Neural progenitor cell (in vitro differentiated cells): Measurements from ENCODE around the gene PTPRU. TPM values are rescaled to one million over a fixed set of nuclear protein-coding genes. Genes with fewer than 3 reads are reported as not detected.

Experiments
- DNase-seq: peaks from one replicate; pipeline ENCODE4 v3.0.0-alpha.2; 2016; ENCODE audit warnings: low spot score
- H2AFZ ChIP-seq: fragments of 200-600 bp; sonication (generic); replicated peaks from 2 replicates; pipeline ENCODE4 v1.6.1; 2016; ENCODE audit warnings: antibody characterized with exemption
- H3F3A ChIP-seq: fragments of 200-600 bp; sonication (generic); 2 replicates; pipeline ENCODE4 v1.6.1; 2016; ENCODE audit warnings: antibody characterized with exemption, low read depth
- H3K27ac ChIP-seq: fragments of 200-600 bp; sonication (generic); 2 replicates; pipeline ENCODE4 v1.5.1; 2016; ENCODE audit warnings: mild to moderate bottlenecking
- H3K27me3 ChIP-seq: fragments of 200-600 bp; sonication (generic); 2 replicates; pipeline ENCODE4 v1.6.1; 2016; ENCODE audit warnings: mild to moderate bottlenecking, moderate library complexity
- H3K36me3 ChIP-seq: fragments of 200-600 bp; sonication (generic); 2 replicates; pipeline ENCODE4 v1.5.1; 2016
- H3K4me1 ChIP-seq: fragments of 200-600 bp; sonication (generic); 2 replicates; pipeline ENCODE4 v1.6.1; 2016; ENCODE audit warnings: mixed run types
- H3K4me2 ChIP-seq: fragments of 200-600 bp; sonication (generic); 2 replicates; pipeline ENCODE4 v1.6.1; 2016
- H3K4me3 ChIP-seq: fragments of 200-600 bp; sonication (generic); 2 replicates; pipeline ENCODE4 v1.5.1; 2016
- H3K79me2 ChIP-seq: fragments of 200-600 bp; sonication (generic); 2 replicates; pipeline ENCODE4 v1.6.1; 2016; ENCODE audit warnings: low read depth
- H3K9ac ChIP-seq: fragments of 200-600 bp; sonication (generic); 2 replicates; pipeline ENCODE4 v1.6.1; 2016
- H3K9me3 ChIP-seq: fragments of 200-600 bp; sonication (generic); 2 replicates; pipeline ENCODE4 v1.5.1; 2016; ENCODE audit warnings: low read depth
- H4K20me1 ChIP-seq: fragments of 200-600 bp; sonication (generic); 2 replicates; pipeline ENCODE4 v1.6.1; 2016; ENCODE audit warnings: low read depth
- H3K27ac Mint-ChIP-seq: 3 replicates; pipeline ENCODE4 v1.8.0; 2021; ENCODE audit warnings: mixed read lengths
- H3K27me3 Mint-ChIP-seq: 2 replicates; pipeline ENCODE4 v1.8.0; 2022; ENCODE audit warnings: low read depth, mild to moderate bottlenecking, inconsistent platforms, moderate library complexity, mixed read lengths; ENCODE audit not compliant: insufficient read depth
- H3K36me3 Mint-ChIP-seq: 3 replicates; pipeline ENCODE4 v1.8.0; 2021; ENCODE audit warnings: mixed read lengths
- H3K4me1 Mint-ChIP-seq: 3 replicates; pipeline ENCODE4 v1.8.0; 2021; ENCODE audit warnings: mixed read lengths
- H3K4me3 Mint-ChIP-seq: 3 replicates; pipeline ENCODE4 v1.8.0; 2021; ENCODE audit warnings: mild to moderate bottlenecking, moderate library complexity, mixed read lengths
- H3K9me3 Mint-ChIP-seq: 3 replicates; pipeline ENCODE4 v1.8.0; 2020; ENCODE audit warnings: mixed read lengths
- EZH2 ChIP-seq: fragments of 200-600 bp; sonication (generic); IDR thresholded peaks from 2 replicates; pipeline ENCODE4 v1.6.1; 2017; ENCODE audit warnings: antibody characterized with exemption, mild to moderate bottlenecking, moderate library complexity
- EZH2phosphoT487 ChIP-seq: fragments of 200-600 bp; sonication (generic); IDR thresholded peaks from 2 replicates; pipeline ENCODE4 v1.6.1; 2017; ENCODE audit warnings: antibody characterized with exemption
- total RNA-seq: library from RNA; depleted of rRNA; stranded (reverse); fragments of >200 nt; gene quantifications from 2 replicates; pipeline ENCODE4 v1.2.3, GENCODE V29; 2015; ENCODE audit warnings: low replicate concordance
- TF ChIP-seq, protein P1 (sequence below): fragments of 200-600 bp; sonication (generic); IDR thresholded peaks from 2 replicates; pipeline ENCODE4 v1.5.1; 2017; ENCODE audit warnings: antibody characterized with exemption, mild to moderate bottlenecking

PTPRU gene
- total RNA-seq, 1 donor from 2014 or later = 29.5 TPM

- no peaks in the 10 kb centered on the region for H3K36me3 ChIP-seq
- H3K79me2 ChIP-seq = no peaks in the 10 kb centered on the region
- Mint-ChIP-seq H3K4me3 (no peak overlapping the region), H3K36me3 (no peaks in the 10 kb centered on the region), H3K4me1 (peaks cover 3% of the 10 kb centered on the region), H3K27me3 (peaks cover 5% of the 10 kb centered on the region), H3K9me3 (no peaks in the 10 kb centered on the region), H3K27ac (no peak overlapping the region)
- no peaks in the 10 kb centered on the region for H3K27me3 ChIP-seq
- H3K9ac ChIP-seq = no peak overlapping the region
- DNase-seq = peak; percentile 74
- no peak for TF ChIP-seq EZH2phosphoT487
- TF ChIP-seq, protein P1, sequence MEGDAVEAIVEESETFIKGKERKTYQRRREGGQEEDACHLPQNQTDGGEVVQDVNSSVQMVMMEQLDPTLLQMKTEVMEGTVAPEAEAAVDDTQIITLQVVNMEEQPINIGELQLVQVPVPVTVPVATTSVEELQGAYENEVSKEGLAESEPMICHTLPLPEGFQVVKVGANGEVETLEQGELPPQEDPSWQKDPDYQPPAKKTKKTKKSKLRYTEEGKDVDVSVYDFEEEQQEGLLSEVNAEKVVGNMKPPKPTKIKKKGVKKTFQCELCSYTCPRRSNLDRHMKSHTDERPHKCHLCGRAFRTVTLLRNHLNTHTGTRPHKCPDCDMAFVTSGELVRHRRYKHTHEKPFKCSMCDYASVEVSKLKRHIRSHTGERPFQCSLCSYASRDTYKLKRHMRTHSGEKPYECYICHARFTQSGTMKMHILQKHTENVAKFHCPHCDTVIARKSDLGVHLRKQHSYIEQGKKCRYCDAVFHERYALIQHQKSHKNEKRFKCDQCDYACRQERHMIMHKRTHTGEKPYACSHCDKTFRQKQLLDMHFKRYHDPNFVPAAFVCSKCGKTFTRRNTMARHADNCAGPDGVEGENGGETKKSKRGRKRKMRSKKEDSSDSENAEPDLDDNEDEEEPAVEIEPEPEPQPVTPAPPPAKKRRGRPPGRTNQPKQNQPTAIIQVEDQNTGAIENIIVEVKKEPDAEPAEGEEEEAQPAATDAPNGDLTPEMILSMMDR = peak; percentile 61
- H3K9me3 ChIP-seq = no peaks in the 10 kb centered on the region
- no peaks in the 10 kb centered on the region for H4K20me1 ChIP-seq
- H3K4me2 ChIP-seq = no peak overlapping the region
- H3K4me3 ChIP-seq = no peak overlapping the region
- no peaks in the 10 kb centered on the region for H3K4me1 ChIP-seq
- H3F3A ChIP-seq = no peaks in the 10 kb centered on the region
- no peak overlapping the region for H3K27ac ChIP-seq
- no peak overlapping the region for H2AFZ ChIP-seq
Observed at GRCh38 chr1:29332204-29332603, 95.9 kb downstream of the PTPRU start.

DNA sequence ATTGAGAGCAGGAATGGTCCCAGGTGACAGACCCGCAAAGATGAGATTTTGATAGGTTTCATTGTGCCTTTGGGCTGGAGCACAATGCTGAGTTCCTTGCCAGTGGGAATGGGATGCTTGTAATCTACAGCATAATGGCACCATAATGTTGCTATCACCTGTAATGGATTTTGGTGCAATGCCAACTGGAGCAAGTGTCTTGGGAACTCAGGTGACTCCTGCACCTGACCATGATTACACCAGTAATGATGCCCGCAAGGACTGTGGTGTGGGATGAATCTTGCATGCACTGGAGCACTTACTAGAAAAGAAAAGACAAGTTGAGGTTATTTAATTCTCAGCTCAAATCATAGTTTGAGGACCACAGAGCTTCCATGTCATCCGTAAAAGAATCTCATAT is 96.7 kb downstream of the PTPRU start:
- H3K4me3 Mint-ChIP-seq = no peak overlapping the region
- H3K27me3 ChIP-seq = no peaks in the 10 kb centered on the region
- H3K79me2 ChIP-seq = no peaks in the 10 kb centered on the region
- H3K36me3 Mint-ChIP-seq = no peaks in the 10 kb centered on the region
- H2AFZ ChIP-seq = no peak overlapping the region
- no peaks in the 10 kb centered on the region for H3K9me3 ChIP-seq
- no peak overlapping the region for H3K9ac ChIP-seq
- no peaks in the 10 kb centered on the region for H3K9me3 Mint-ChIP-seq
- no peaks in the 10 kb centered on the region for H4K20me1 ChIP-seq
- no peaks in the 10 kb centered on the region for H3K4me1 ChIP-seq
- peaks cover 8% of the 10 kb centered on the region for H3K4me1 Mint-ChIP-seq
- H3K27ac ChIP-seq = no peak overlapping the region
- TF ChIP-seq EZH2 = no peak
- TF ChIP-seq, protein P1 = no peak
- TF ChIP-seq EZH2phosphoT487 = no peak
- H3F3A ChIP-seq = no peaks in the 10 kb centered on the region
- no peak overlapping the region for H3K27ac Mint-ChIP-seq
- DNase-seq = no peak
- H3K27me3 Mint-ChIP-seq = peaks cover 6% of the 10 kb centered on the region
- H3K4me3 ChIP-seq = no peak overlapping the region
- H3K36me3 ChIP-seq = no peaks in the 10 kb centered on the region
- H3K4me2 ChIP-seq = no peak overlapping the region

DNA sequence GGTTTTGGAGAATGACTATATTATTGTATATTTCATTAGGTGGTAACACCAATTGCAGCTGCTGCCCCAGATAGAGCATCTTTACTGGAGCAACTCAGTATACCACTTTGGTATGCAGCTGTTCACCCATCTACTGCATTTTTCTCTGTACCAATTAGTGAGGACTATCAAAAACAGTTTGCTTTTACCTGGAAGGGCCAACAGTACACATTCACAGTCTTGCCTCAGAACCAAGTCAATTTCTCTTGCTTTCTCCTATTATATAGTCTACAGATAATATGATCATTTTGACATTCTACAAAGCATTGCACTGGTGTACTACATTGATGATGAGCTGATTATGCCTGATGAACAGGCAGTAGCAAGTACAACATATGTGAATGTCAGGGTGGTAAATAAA is 99.3 kb downstream of the PTPRU start:
- Histone ChIP-seq H3K27ac (no peak overlapping the region), H3K9me3 (no peaks in the 10 kb centered on the region), H3F3A (no peaks in the 10 kb centered on the region), H3K4me3 (no peak overlapping the region), H2AFZ (no peak overlapping the region), H4K20me1 (no peaks in the 10 kb centered on the region), H3K4me1 (no peaks in the 10 kb centered on the region), H3K79me2 (no peaks in the 10 kb centered on the region), H3K27me3 (no peaks in the 10 kb centered on the region), H3K36me3 (no peaks in the 10 kb centered on the region), H3K9ac (no peak overlapping the region), H3K4me2 (no peak overlapping the region)
- no peaks in the 10 kb centered on the region for H3K36me3 Mint-ChIP-seq
- H3K27ac Mint-ChIP-seq = no peak overlapping the region
- H3K4me1 Mint-ChIP-seq = peaks cover 17% of the 10 kb centered on the region
- peaks cover 3% of the 10 kb centered on the region for H3K9me3 Mint-ChIP-seq
- peaks cover 13% of the 10 kb centered on the region for H3K27me3 Mint-ChIP-seq
- DNase-seq = no peak
- H3K4me3 Mint-ChIP-seq = no peak overlapping the region
- TF ChIP-seq EZH2 (no peak), EZH2phosphoT487 (no peak)
- TF ChIP-seq, protein P1 = no peak
